Lung (tissue), 12 donors: ENCODE measurements around the gene STRA6. TPM values are rescaled to one million over a fixed set of nuclear protein-coding genes. Genes with fewer than 3 reads are reported as not detected.

Source experiments
- ATAC-seq: fragments of 200-7000 bp; cut with Tn5 transposase; one replicate; pipeline ENCODE4 v1.9.1; 2020; ENCODE audit warnings: moderate number of reproducible peaks; ENCODE audit not compliant: insufficient read depth, low FRiP score
- DNase-seq, 3 donors: peaks; one replicate each; pipeline ENCODE4 v3.0.0-alpha.2; 2013 to 2017
- H3K27ac ChIP-seq, 2 donors: one replicate each; pipeline ENCODE4 v1.5.1; 2013; ENCODE audit warnings: mild to moderate bottlenecking in 2 of 2, moderate library complexity in 2 of 2, control low read depth in 1 of 2, inconsistent platforms in 1 of 2, low read depth in 1 of 2, low read length in 1 of 2
- H3K27me3 ChIP-seq, 3 donors: one replicate each; pipeline ENCODE4 v1.5.1; 2013; ENCODE audit warnings: low read length in 2 of 3; ENCODE audit not compliant: control insufficient read depth in 3 of 3, insufficient read depth in 3 of 3
- H3K36me3 ChIP-seq, 4 donors: one replicate each; pipeline ENCODE4 v1.5.1; 2013; ENCODE audit warnings: low read length in 4 of 4, mild to moderate bottlenecking in 1 of 4, moderate library complexity in 1 of 4; ENCODE audit not compliant: control insufficient read depth in 4 of 4, insufficient read depth in 4 of 4
- H3K4me1 ChIP-seq, 5 donors: one replicate each; pipeline ENCODE4 v1.5.1; 2013; ENCODE audit warnings: low read length in 5 of 5, mild to moderate bottlenecking in 2 of 5, moderate library complexity in 1 of 5; ENCODE audit not compliant: control insufficient read depth in 5 of 5, insufficient read depth in 5 of 5
- H3K4me3 ChIP-seq: one replicate; pipeline ENCODE4 v1.5.1; 2013; ENCODE audit warnings: mild to moderate bottlenecking, control low read depth, moderate library complexity
- H3K9ac ChIP-seq, 2 donors: one replicate each; pipeline ENCODE4 v1.5.1; 2013; ENCODE audit warnings: low read length in 2 of 2, control low read depth in 1 of 2; ENCODE audit not compliant: insufficient read depth in 1 of 2
- H3K9me3 ChIP-seq, 4 donors: one replicate each; pipeline ENCODE4 v1.5.1; 2013; ENCODE audit warnings: low read length in 3 of 4, mild to moderate bottlenecking in 1 of 4, moderate library complexity in 1 of 4; ENCODE audit not compliant: control insufficient read depth in 4 of 4, insufficient read depth in 3 of 4
- WGBS, 2 donors: extraction: QIAGEN DNeasy Blood & Tissue Kit; methylation state at CpG; one replicate each; pipeline ENCODE4 v1.1.7; 2013; 5-methylcytosine and 5-hydroxymethylcytosine counted together
- polyA plus RNA-seq, 2 donors: library from polyadenylated mRNA; stranded (reverse); fragments of 200-250 nt; gene quantifications; one replicate each; pipeline ENCODE4 v1.2.1, GENCODE V29; 2013
- total RNA-seq, 2 donors: library from RNA; depleted of rRNA in 1 of 2; stranded (reverse); fragments of >200 nt in 1 of 2; gene quantifications; one replicate each; pipeline ENCODE4 v1.2.1, GENCODE V29; 2014 to 2021
- TF ChIP-seq, protein P1 (sequence below): IDR thresholded peaks from 2 replicates; pipeline ENCODE4 v1.5.1; 2012; ENCODE audit warnings: mild to moderate bottlenecking; ENCODE audit errors: control extremely low read depth, extremely low read depth
- donor health status: control.
- donor health status: control.
- donor health status: Bipolar disorder and iron deficiency.
- donor health status: healthy.
- donor health status: DM: yes; HTN: yes; CAD: no.

STRA6 gene
- total and polyA plus RNA-seq, 4 donors = 0.40 to 2.6 (median 0.78) TPM

GRCh38 chr15:74179101-74179841, 23.3 kb downstream of the STRA6 start:
- H3K27me3 ChIP-seq = no peaks in the 10 kb centered on the region
- H3K27ac ChIP-seq = peak overlapping the region; percentile 58 to 63
- no peak overlapping the region for H3K9ac ChIP-seq
- 54 to 66% methylated on average over 13 of the region's 13 CpGs for WGBS, 2 donors
- H3K36me3 ChIP-seq = peaks cover 0 to 8% (median 0%) of the 10 kb centered on the region in 4 donors
- TF ChIP-seq, protein P1, sequence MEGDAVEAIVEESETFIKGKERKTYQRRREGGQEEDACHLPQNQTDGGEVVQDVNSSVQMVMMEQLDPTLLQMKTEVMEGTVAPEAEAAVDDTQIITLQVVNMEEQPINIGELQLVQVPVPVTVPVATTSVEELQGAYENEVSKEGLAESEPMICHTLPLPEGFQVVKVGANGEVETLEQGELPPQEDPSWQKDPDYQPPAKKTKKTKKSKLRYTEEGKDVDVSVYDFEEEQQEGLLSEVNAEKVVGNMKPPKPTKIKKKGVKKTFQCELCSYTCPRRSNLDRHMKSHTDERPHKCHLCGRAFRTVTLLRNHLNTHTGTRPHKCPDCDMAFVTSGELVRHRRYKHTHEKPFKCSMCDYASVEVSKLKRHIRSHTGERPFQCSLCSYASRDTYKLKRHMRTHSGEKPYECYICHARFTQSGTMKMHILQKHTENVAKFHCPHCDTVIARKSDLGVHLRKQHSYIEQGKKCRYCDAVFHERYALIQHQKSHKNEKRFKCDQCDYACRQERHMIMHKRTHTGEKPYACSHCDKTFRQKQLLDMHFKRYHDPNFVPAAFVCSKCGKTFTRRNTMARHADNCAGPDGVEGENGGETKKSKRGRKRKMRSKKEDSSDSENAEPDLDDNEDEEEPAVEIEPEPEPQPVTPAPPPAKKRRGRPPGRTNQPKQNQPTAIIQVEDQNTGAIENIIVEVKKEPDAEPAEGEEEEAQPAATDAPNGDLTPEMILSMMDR = no peak
- peaks cover 0 to 63% (median 20%) of the 10 kb centered on the region in 5 donors for H3K4me1 ChIP-seq
- no peak overlapping the region for H3K4me3 ChIP-seq
- peak; percentile 84 for ATAC-seq
- DNase-seq = peak in 2 of 3 donors; percentile 26 to 60
- H3K9me3 ChIP-seq = no peaks in the 10 kb centered on the region

GRCh38 chr15:74178326-74179100, 24.1 kb downstream of the STRA6 start:
- Histone ChIP-seq H3K27ac (peak overlapping the region in 1 of 2 donors; percentile 30), H3K9ac (no peak overlapping the region), H3K36me3 (peaks cover 0 to 8% (median 0%) of the 10 kb centered on the region in 4 donors), H3K4me3 (no peak overlapping the region), H3K27me3 (no peaks in the 10 kb centered on the region), H3K9me3 (no peaks in the 10 kb centered on the region), H3K4me1 (peaks cover 0 to 69% (median 22%) of the 10 kb centered on the region in 5 donors)
- TF ChIP-seq, protein P1 = no peak
- DNase-seq = peak in 1 of 3 donors; percentile 7
- 85 to 92% methylated on average over 7 of the region's 7 CpGs for WGBS, 2 donors
- no peak for ATAC-seq

GRCh38 chr15:74176262-74177214, 26.0 kb downstream of the STRA6 start:
- 75 to 76% methylated on average over 10 of the region's 10 CpGs for WGBS, 2 donors
- DNase-seq (peak in 1 of 3 donors; percentile 13), ATAC-seq (no peak)
- Histone ChIP-seq H3K27me3 (no peaks in the 10 kb centered on the region), H3K9me3 (no peaks in the 10 kb centered on the region), H3K4me3 (no peak overlapping the region), H3K27ac (no peak overlapping the region), H3K4me1 (peaks cover 0 to 89% (median 29%) of the 10 kb centered on the region in 5 donors), H3K9ac (no peak overlapping the region), H3K36me3 (peaks cover 0 to 8% (median 0%) of the 10 kb centered on the region in 4 donors)
- TF ChIP-seq, protein P1 = no peak
